ENCODE measurements around the gene GIMAP4. TPM values are rescaled to one million over a fixed set of nuclear protein-coding genes. Genes with fewer than 3 reads are reported as not detected.

The GIMAP4 gene
- total RNA-seq, 1 experiment from 2014 or later: not detected

DNA sequence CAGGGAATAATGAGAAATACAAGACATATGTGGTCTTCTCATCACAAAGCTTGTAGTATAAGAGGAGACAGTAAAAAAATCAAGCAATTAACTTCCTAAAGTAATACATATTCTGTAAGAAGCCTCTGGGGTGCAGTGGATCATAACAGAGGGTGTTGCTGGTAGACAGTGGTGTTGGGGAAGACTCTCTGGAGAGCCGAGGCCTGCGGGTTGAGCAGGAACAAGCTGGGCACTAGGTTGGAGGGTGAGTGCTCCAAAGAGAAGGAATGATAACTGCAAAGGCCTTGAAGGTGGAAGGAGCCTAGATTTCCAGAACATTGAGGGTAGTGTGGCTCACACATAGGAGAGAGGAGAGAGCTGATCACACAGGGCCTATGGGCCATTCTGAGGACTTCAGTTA lies 1.5 kb downstream of the GIMAP4 start:
- BruUV-seq (replicated peaks): no TSS peak
- no peak for DNase-seq (ENCODE audit: unreplicated experiment)
- ChIA-PET POLR2A (interaction anchor here (0.8 kb wide), 1 partner anchor 103 kb away, joined by 3 read pairs; no protein-coding TSS in a partner anchor), CTCF (interaction anchor here (0.6 kb wide), 1 partner anchor 23 kb away, joined by 3 read pairs; no protein-coding TSS in a partner anchor)
- Mint-ChIP-seq H3K36me3 (ENCODE audit: insufficient read depth, unreplicated experiment) (peaks cover 6% of the 10 kb centered on the region), H3K27me3 (ENCODE audit: insufficient read depth, unreplicated experiment) (no peaks in the 10 kb centered on the region), H3K27ac (ENCODE audit: low read depth, unreplicated experiment) (no peak overlapping the region), H3K4me1 (ENCODE audit: insufficient read depth, unreplicated experiment) (no peaks in the 10 kb centered on the region), H3K9me3 (ENCODE audit: unreplicated experiment) (peaks cover 7% of the 10 kb centered on the region), H3K4me3 (ENCODE audit: unreplicated experiment) (no peak overlapping the region)
- intact Hi-C loops (cut with micrococcal nuclease): no loop called here
- TF ChIP-seq, protein P1, sequence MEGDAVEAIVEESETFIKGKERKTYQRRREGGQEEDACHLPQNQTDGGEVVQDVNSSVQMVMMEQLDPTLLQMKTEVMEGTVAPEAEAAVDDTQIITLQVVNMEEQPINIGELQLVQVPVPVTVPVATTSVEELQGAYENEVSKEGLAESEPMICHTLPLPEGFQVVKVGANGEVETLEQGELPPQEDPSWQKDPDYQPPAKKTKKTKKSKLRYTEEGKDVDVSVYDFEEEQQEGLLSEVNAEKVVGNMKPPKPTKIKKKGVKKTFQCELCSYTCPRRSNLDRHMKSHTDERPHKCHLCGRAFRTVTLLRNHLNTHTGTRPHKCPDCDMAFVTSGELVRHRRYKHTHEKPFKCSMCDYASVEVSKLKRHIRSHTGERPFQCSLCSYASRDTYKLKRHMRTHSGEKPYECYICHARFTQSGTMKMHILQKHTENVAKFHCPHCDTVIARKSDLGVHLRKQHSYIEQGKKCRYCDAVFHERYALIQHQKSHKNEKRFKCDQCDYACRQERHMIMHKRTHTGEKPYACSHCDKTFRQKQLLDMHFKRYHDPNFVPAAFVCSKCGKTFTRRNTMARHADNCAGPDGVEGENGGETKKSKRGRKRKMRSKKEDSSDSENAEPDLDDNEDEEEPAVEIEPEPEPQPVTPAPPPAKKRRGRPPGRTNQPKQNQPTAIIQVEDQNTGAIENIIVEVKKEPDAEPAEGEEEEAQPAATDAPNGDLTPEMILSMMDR (IDR thresholded peaks at IDR 0.05; ENCODE audit: unreplicated experiment): no peak

- Mint-ChIP-seq H3K36me3 (ENCODE audit: insufficient read depth, unreplicated experiment) (peaks cover 6% of the 10 kb centered on the region), H3K4me3 (ENCODE audit: unreplicated experiment) (no peak overlapping the region), H3K27me3 (ENCODE audit: insufficient read depth, unreplicated experiment) (no peaks in the 10 kb centered on the region), H3K27ac (ENCODE audit: low read depth, unreplicated experiment) (no peak overlapping the region), H3K4me1 (ENCODE audit: insufficient read depth, unreplicated experiment) (no peaks in the 10 kb centered on the region), H3K9me3 (ENCODE audit: unreplicated experiment) (peaks cover 7% of the 10 kb centered on the region)
- TF ChIP-seq, protein P1 (IDR thresholded peaks at IDR 0.05; ENCODE audit: unreplicated experiment): no peak
- no peak for DNase-seq (ENCODE audit: unreplicated experiment)
- ChIA-PET CTCF (interaction anchor here (0.6 to 0.8 kb wide), 2 partner anchors 24 to 616 kb away, joined by 3 read pairs; no protein-coding TSS in a partner anchor), POLR2A (interaction anchor here (0.8 kb wide), 1 partner anchor 104 kb away, joined by 3 read pairs; no protein-coding TSS in a partner anchor)
- intact Hi-C loops (cut with micrococcal nuclease): no loop called here
- BruUV-seq (replicated peaks): no TSS peak
These were observed 2.2 kb downstream of the GIMAP4 start for GRCh38 chr7:150569245-150569955.

- POLR2A ChIA-PET: no interaction called here
- H3K36me3 Mint-ChIP-seq (ENCODE audit: insufficient read depth, unreplicated experiment): peaks cover 6% of the 10 kb centered on the region
- H3K27me3 Mint-ChIP-seq (ENCODE audit: insufficient read depth, unreplicated experiment): no peaks in the 10 kb centered on the region
These were observed 3.6 kb downstream of the GIMAP4 start for GRCh38 chr7:150570556-150571465.

More at GRCh38 chr7:150570556-150571465, 3.6 kb downstream of the GIMAP4 start:
- BruUV-seq (replicated peaks): no TSS peak
- H3K9me3 Mint-ChIP-seq (ENCODE audit: unreplicated experiment): peaks cover 7% of the 10 kb centered on the region
- no peak overlapping the region for H3K4me3 Mint-ChIP-seq (ENCODE audit: unreplicated experiment)
- H3K4me1 Mint-ChIP-seq (ENCODE audit: insufficient read depth, unreplicated experiment): no peaks in the 10 kb centered on the region
- TF ChIP-seq, protein P1 (IDR thresholded peaks at IDR 0.05; ENCODE audit: unreplicated experiment): no peak
- DNase-seq (ENCODE audit: unreplicated experiment): no peak
- CTCF ChIA-PET: no interaction called here
- no peak overlapping the region for H3K27ac Mint-ChIP-seq (ENCODE audit: low read depth, unreplicated experiment)
- intact Hi-C loops (cut with micrococcal nuclease): no loop called here

All from MCF 10A (cell line).